ENCODE data around the gene CPNE5. TPM values are rescaled to one million over a fixed set of nuclear protein-coding genes. Genes with fewer than 3 reads are reported as not detected.
A peak's percentile ranks its signal among the peaks of the same experiment; 100 is the strongest.

CPNE5 gene
- total and polyA plus RNA-seq, 2 donors (not counting 1 experiment from before 2014, with no cell fraction given): 0.02 TPM; not detected in 1

- H3K9ac ChIP-seq (ENCODE audit: insufficient read depth, low read length): peak within 1 kb of the TSS; percentile 97
- TF ChIP-seq CTCF (conservative IDR thresholded peaks at IDR 0.05 in 1 of 2, IDR thresholded peaks at IDR 0.05 in 1 of 2; ENCODE audit: low read depth in 1 of 2, low read length in 2 of 2): no peak
- TF ChIP-seq EZH2 (IDR thresholded peaks at IDR 0.05; ENCODE audit: low read length, missing control alignments): no peak
- no peaks in the 10 kb centered on the region for H3K9me3 ChIP-seq (ENCODE audit: control insufficient read depth, insufficient read depth, low read depth, low read length)
- peak within 1 kb of the TSS; percentile 98 for H3K27ac ChIP-seq (ENCODE audit: insufficient read depth, low read length)
- no peaks in the 10 kb centered on the region for H4K20me1 ChIP-seq (ENCODE audit: control insufficient read depth, extremely low read depth, insufficient read depth, low read length)
- H3K79me2 ChIP-seq (ENCODE audit: control insufficient read depth, insufficient read depth, low read length): peaks cover 14% of the 10 kb centered on the region
- H3K4me2 ChIP-seq (ENCODE audit: extremely low read depth, insufficient read depth, low read length): peak within 1 kb of the TSS; percentile 97
- DNase-seq (ENCODE audit: low read depth in 2 of 2): peak; percentile 87 to 94
- H2AFZ ChIP-seq (ENCODE audit: low read length): peak within 1 kb of the TSS; percentile 100
- H3K4me1 ChIP-seq (ENCODE audit: control insufficient read depth, extremely low read depth, insufficient read depth, low read length): peaks cover 3% of the 10 kb centered on the region
- H3K4me3 ChIP-seq (replicated peaks in 1 of 4; ENCODE audit: control extremely low read depth in 1 of 4, insufficient read depth in 1 of 4, low read depth in 3 of 4, low read length in 4 of 4): peak within 1 kb of the TSS; percentile 79 to 96 (median 94)
- H3K36me3 ChIP-seq (ENCODE audit: control insufficient read depth, insufficient read depth, low read length): no peaks in the 10 kb centered on the region
- H3K27me3 ChIP-seq (ENCODE audit: control insufficient read depth, insufficient read depth, low read length): no peaks in the 10 kb centered on the region
Measured at GRCh38 chr6:36874443-36875249, 35.4 kb upstream of the CPNE5 start, which contains the start of gene PPIL1. TSS of gene PPIL1 (minus strand) at chr6:36874803. CDS start at chr6:36874772, 31 bp downstream.

GRCh38 chr6:36873612-36874442 lies 34.6 kb upstream of the CPNE5 start:
- Histone ChIP-seq H3K36me3 (ENCODE audit: control insufficient read depth, insufficient read depth, low read length) (no peaks in the 10 kb centered on the region), H3K27me3 (ENCODE audit: control insufficient read depth, insufficient read depth, low read length) (no peaks in the 10 kb centered on the region), H3K4me2 (ENCODE audit: extremely low read depth, insufficient read depth, low read length) (peak overlapping the region; percentile 97), H2AFZ (ENCODE audit: low read length) (peak overlapping the region; percentile 100), H3K4me1 (ENCODE audit: control insufficient read depth, extremely low read depth, insufficient read depth, low read length) (peaks cover 3% of the 10 kb centered on the region), H4K20me1 (ENCODE audit: control insufficient read depth, extremely low read depth, insufficient read depth, low read length) (no peaks in the 10 kb centered on the region), H3K27ac (ENCODE audit: insufficient read depth, low read length) (peak overlapping the region; percentile 98), H3K9me3 (ENCODE audit: control insufficient read depth, insufficient read depth, low read depth, low read length) (no peaks in the 10 kb centered on the region), H3K4me3 (replicated peaks in 1 of 4; ENCODE audit: control extremely low read depth in 1 of 4, insufficient read depth in 1 of 4, low read depth in 3 of 4, low read length in 4 of 4) (peak overlapping the region; percentile 79 to 96 (median 94)), H3K79me2 (ENCODE audit: control insufficient read depth, insufficient read depth, low read length) (peaks cover 14% of the 10 kb centered on the region), H3K9ac (ENCODE audit: insufficient read depth, low read length) (peak overlapping the region; percentile 97)
- peak in 1 of 2 donors; percentile 26 for DNase-seq (ENCODE audit: low read depth in 2 of 2)
- no peak for TF ChIP-seq CTCF (conservative IDR thresholded peaks at IDR 0.05 in 1 of 2, IDR thresholded peaks at IDR 0.05 in 1 of 2; ENCODE audit: low read depth in 1 of 2, low read length in 2 of 2)
- TF ChIP-seq EZH2 (IDR thresholded peaks at IDR 0.05; ENCODE audit: low read length, missing control alignments): no peak

GRCh38 chr6:36873115-36873514 lies 33.9 kb upstream of the CPNE5 start:
- Histone ChIP-seq H3K4me3 (replicated peaks in 1 of 4; ENCODE audit: control extremely low read depth in 1 of 4, insufficient read depth in 1 of 4, low read depth in 3 of 4, low read length in 4 of 4) (no peak overlapping the region), H3K9me3 (ENCODE audit: control insufficient read depth, insufficient read depth, low read depth, low read length) (no peaks in the 10 kb centered on the region), H4K20me1 (ENCODE audit: control insufficient read depth, extremely low read depth, insufficient read depth, low read length) (no peaks in the 10 kb centered on the region), H3K27me3 (ENCODE audit: control insufficient read depth, insufficient read depth, low read length) (no peaks in the 10 kb centered on the region), H3K4me2 (ENCODE audit: extremely low read depth, insufficient read depth, low read length) (peak overlapping the region; percentile 97), H2AFZ (ENCODE audit: low read length) (no peak overlapping the region), H3K9ac (ENCODE audit: insufficient read depth, low read length) (no peak overlapping the region), H3K27ac (ENCODE audit: insufficient read depth, low read length) (no peak overlapping the region), H3K4me1 (ENCODE audit: control insufficient read depth, extremely low read depth, insufficient read depth, low read length) (peaks cover 3% of the 10 kb centered on the region), H3K79me2 (ENCODE audit: control insufficient read depth, insufficient read depth, low read length) (peaks cover 14% of the 10 kb centered on the region), H3K36me3 (ENCODE audit: control insufficient read depth, insufficient read depth, low read length) (no peaks in the 10 kb centered on the region)
- DNase-seq (ENCODE audit: low read depth in 2 of 2): no peak
- TF ChIP-seq EZH2 (IDR thresholded peaks at IDR 0.05; ENCODE audit: low read length, missing control alignments) (no peak), CTCF (conservative IDR thresholded peaks at IDR 0.05 in 1 of 2, IDR thresholded peaks at IDR 0.05 in 1 of 2; ENCODE audit: low read depth in 1 of 2, low read length in 2 of 2) (no peak)
